BJ (cell line): ENCODE data around the gene ATP2C2. TPM values are rescaled to one million over a fixed set of nuclear protein-coding genes. Genes with fewer than 3 reads are reported as not detected.

ENCODE experiments used
- CTCF ChIA-PET: fragments of 350-600 bp; formaldehyde crosslinking; extraction: SDS; loops from one replicate; lab custom pipeline; 2021; ENCODE audit warnings: antibody characterized with exemption, inconsistent platforms; lab: Yijun Ruan, JAX
- POLR2A ChIA-PET: fragments of 300-600 bp; sonication (Branson Sonifier 250); formaldehyde crosslinking; extraction: SDS; loops from one replicate; lab custom pipeline; 2021; ENCODE audit warnings: antibody characterized with exemption; lab: Charles Lee
- DNase-seq: peaks from one replicate; pipeline ENCODE4 v3.0.0-alpha.2; 2011; ENCODE audit warnings: low read depth
- H3K27me3 ChIP-seq: 2 replicates; pipeline ENCODE4 v1.6.0; 2011; ENCODE audit warnings: low read length; ENCODE audit not compliant: control insufficient read depth, insufficient read depth
- H3K36me3 ChIP-seq: 2 replicates; pipeline ENCODE4 v1.5.1; 2011; ENCODE audit warnings: low read length; ENCODE audit not compliant: control insufficient read depth, insufficient read depth
- H3K4me3 ChIP-seq: 2 replicates; pipeline ENCODE4 v1.5.1; 2011; ENCODE audit warnings: low read depth, mild to moderate bottlenecking, control low read depth, low read length
- polyA plus RNA-seq: library from polyadenylated mRNA; depleted of rRNA; stranded (reverse); fragments of >200 nt; gene quantifications from 2 replicates; pipeline ENCODE4 v1.2.3, GENCODE V29; 2011
- TF ChIP-seq, protein P1 (sequence below): IDR thresholded peaks from 2 replicates; pipeline ENCODE4 v1.5.1; 2011; ENCODE audit warnings: low read depth, mild to moderate bottlenecking, control low read depth, inconsistent platforms, low read length, moderate library complexity; ENCODE audit not compliant: insufficient read depth

The ATP2C2 gene
- polyA plus RNA-seq, 1 experiment, result not detected

DNA sequence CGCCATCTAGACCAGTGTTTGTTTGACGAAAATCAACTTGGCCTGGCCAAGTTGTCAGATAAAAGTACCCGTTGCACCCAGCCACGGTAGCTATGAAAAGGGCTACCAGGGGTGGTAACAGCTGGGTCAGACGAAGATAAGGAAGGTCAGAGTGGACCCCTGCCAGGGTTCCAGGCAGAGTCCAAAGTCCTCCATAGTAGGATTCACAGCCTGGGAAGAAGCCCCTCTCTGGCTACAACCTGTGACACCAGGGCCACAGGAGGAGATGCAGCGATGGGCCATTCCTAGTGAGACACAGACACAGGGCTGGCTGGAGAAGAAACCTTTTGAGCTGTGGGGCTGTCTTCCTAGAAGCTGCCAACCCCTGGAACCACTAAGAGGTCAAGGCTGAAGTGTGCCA is 96.8 kb downstream of the ATP2C2 start:
- TF ChIP-seq, protein P1, sequence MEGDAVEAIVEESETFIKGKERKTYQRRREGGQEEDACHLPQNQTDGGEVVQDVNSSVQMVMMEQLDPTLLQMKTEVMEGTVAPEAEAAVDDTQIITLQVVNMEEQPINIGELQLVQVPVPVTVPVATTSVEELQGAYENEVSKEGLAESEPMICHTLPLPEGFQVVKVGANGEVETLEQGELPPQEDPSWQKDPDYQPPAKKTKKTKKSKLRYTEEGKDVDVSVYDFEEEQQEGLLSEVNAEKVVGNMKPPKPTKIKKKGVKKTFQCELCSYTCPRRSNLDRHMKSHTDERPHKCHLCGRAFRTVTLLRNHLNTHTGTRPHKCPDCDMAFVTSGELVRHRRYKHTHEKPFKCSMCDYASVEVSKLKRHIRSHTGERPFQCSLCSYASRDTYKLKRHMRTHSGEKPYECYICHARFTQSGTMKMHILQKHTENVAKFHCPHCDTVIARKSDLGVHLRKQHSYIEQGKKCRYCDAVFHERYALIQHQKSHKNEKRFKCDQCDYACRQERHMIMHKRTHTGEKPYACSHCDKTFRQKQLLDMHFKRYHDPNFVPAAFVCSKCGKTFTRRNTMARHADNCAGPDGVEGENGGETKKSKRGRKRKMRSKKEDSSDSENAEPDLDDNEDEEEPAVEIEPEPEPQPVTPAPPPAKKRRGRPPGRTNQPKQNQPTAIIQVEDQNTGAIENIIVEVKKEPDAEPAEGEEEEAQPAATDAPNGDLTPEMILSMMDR, result no peak
- Histone ChIP-seq H3K36me3 (peaks cover 11% of the 10 kb centered on the region), H3K4me3 (no peak overlapping the region), H3K27me3 (no peaks in the 10 kb centered on the region)
- DNase-seq, result no peak
- ChIA-PET CTCF (interaction anchor here (0.6 kb wide), 1 partner anchor 72 kb away, joined by 3 read pairs; no protein-coding TSS in a partner anchor), POLR2A (no interaction called here)

DNA sequence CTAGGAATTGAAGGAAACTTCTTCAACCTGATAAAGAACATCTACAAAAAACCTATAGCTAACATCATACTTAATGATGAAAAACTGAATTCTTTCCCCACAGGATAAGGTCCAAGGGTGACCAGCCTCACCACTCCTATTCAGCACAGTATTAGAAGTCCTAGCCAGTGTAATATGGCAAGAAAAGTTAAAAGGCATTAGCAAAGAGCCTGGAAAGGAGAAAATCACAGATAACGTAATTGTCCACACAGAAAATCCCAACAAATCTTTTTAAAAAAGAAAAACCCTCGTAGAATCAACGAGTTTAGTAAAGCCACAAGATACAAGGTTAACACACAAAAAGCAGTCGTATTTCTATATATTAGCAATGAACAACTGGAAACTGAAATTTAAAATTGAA is 98.4 kb downstream of the ATP2C2 start:
- no peaks in the 10 kb centered on the region for H3K27me3 ChIP-seq
- no peak for DNase-seq
- no peak overlapping the region for H3K4me3 ChIP-seq
- CTCF ChIA-PET, result interaction anchor here (1.2 to 1.4 kb wide), 2 partner anchors 10 to 18 kb away, joined by 3 read pairs; no protein-coding TSS in a partner anchor
- POLR2A ChIA-PET, result no interaction called here
- TF ChIP-seq, protein P1, result no peak
- peaks cover 5% of the 10 kb centered on the region for H3K36me3 ChIP-seq

DNA sequence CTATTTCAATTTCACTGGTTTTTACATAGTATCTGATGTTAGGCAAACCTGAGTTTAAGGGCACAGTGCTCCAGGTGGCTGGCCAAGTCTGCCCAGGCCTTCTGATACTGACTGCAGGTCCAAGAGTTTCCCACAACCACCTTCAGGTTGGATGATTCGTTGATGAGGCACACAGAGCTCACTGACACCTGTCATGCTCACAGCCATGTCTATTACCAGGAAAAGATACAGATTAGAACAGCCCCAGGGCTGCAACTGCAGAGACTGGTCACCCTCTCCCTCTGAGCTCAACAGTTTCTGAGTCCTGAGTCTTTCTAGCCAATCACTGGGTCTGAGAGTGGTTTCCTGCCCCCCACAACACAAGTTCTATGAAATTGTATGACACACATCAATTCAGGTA is 98.9 kb downstream of the ATP2C2 start:
- POLR2A ChIA-PET, result no interaction called here
- CTCF ChIA-PET, result interaction anchor here (1.2 to 1.4 kb wide), 2 partner anchors 10 to 17 kb away, joined by 3 read pairs; no protein-coding TSS in a partner anchor
- H3K4me3 ChIP-seq, result no peak overlapping the region
- no peaks in the 10 kb centered on the region for H3K27me3 ChIP-seq
- H3K36me3 ChIP-seq, result peaks cover 5% of the 10 kb centered on the region
- DNase-seq, result no peak
- TF ChIP-seq, protein P1, result no peak

DNA sequence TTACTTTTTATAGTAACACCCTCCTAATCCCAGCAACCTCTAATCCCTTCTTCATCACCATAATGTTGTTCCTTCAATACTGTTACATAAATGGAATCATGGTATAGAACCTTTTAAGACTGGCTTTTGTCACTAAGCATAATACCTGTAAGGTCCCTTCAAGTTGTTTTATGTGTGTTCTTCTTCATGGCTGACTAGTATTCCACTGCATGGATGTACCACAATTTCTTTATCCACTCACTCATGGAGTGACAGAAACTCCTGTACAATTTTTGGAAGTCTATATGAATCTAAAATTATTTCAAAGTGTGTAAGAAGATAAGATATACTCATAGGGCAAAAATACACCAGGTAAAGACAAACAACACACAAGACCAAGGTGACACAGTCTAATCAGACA is 99.4 kb downstream of the ATP2C2 start:
- Histone ChIP-seq H3K4me3 (no peak overlapping the region), H3K36me3 (peaks cover 5% of the 10 kb centered on the region), H3K27me3 (no peaks in the 10 kb centered on the region)
- DNase-seq, result no peak
- ChIA-PET POLR2A (no interaction called here), CTCF (no interaction called here)
- TF ChIP-seq, protein P1, result no peak

DNA sequence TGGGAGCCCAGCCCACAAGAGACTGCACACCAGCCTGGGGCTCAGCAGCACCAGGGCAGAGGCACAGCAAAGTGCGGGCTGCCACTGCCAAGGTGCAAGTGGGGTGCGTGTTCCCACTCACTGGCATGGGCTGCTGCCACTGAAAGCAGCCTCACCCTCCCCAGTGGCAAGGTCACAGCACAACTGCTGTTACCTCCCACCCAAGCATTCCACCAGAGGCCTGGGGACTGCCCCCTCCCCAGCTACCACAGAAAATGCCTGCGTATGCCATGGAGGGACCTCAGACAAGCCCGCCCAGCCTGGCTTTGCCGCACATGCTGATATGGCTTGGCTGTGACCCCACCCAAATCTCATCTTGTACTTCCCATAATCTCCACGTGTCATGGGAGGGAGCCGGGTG is 103.0 kb downstream of the ATP2C2 start:
- H3K4me3 ChIP-seq, result no peak overlapping the region
- no peak for DNase-seq
- TF ChIP-seq, protein P1, result no peak
- no peaks in the 10 kb centered on the region for H3K36me3 ChIP-seq
- H3K27me3 ChIP-seq, result no peaks in the 10 kb centered on the region
- CTCF ChIA-PET, result no interaction called here
- POLR2A ChIA-PET, result no interaction called here
